Hematopoietic multipotent progenitor cell treated with erythropoietin and hydrocortisone succinate and interleukin-3 and kit ligand, for 17 days (in vitro differentiated cells): ENCODE results near the gene DDX19B.
A peak's percentile ranks its signal among the peaks of the same experiment; 100 is the strongest.
"Not testable (repeated sequence)": the region's sequence is repeated elsewhere in the genome, so short reads cannot be mapped to it uniquely, and the experiment has no call there.

Experiments
- DNase-seq: peaks from one replicate; pipeline ENCODE4 v3.0.0-alpha.2; 2015; ENCODE audit warnings: low spot score

DDX19B gene

GRCh38 chr16:70298988-70299938, at the start of gene DDX19B:
Gene DDX19B, plus strand, starts transcription at chr16:70299186. Its CDS starts 112 bp downstream, at chr16:70299298.
- DNase-seq, result peak; percentile 35

DNA sequence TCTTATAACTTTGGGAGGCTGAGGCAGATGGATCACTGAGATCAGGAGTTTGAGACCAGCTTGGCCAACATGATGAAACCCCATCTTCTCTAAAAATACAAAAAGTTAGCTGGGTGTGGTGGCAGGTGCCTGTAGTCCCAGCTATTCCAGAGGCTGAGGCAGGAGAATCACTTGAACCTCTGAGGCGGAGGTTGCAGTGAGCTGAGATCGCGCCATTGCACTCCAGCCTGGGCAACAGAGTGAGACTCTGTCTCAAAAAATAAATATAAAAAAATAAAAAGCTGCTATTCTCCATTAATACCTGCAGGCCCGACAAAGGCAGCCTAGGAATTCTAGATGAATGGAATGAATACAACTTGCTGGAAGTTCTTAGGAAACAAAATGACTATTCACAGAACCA, 49.3 kb upstream of the DDX19B start:
- not testable (repeated sequence) for DNase-seq

GRCh38 chr16:70250748-70251628, 48.0 kb upstream of the DDX19B start:
- DNase-seq, result peak; percentile 18

- DNase-seq, result peak; percentile 87
These were observed 47.2 kb upstream of the DDX19B start, which contains the start of gene EXOSC6 for GRCh38 chr16:70251629-70252354. Gene EXOSC6, minus strand, starts transcription at chr16:70251940. Its CDS starts 40 bp downstream, at chr16:70251900.

DNA sequence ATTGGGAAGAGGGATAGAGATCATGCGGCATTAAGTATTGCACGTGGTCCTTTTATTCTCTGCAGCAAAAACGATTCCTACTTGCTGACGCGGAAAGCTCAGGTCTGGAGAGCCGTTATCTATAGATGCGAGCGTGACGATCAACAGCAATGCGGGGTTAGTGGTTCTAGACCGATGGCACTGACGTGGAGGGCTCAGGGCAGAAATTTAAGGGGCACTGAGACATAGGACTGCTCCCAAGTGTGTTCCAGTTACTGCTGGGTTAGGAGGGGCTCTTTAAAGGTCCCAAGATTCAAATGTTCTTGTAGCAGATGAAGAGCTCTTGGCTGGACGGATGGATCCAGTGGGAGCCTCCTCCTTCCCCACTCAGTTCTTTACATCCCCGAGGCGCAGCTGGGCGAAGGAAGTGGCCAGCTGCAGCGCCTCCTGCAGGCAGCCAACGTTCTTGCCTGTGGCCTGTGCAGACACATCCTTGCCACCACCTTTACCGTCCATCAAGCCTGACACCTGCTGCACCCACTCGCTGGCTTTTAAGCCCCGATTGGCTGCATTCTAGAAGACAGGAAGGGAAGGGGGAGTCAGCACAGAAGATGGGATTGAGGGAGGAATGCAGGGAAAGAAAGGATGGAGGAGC, 46.5 kb upstream of the DDX19B start:
- peak; percentile 5 for DNase-seq

- peak; percentile 29 for DNase-seq
These were observed 45.5 kb upstream of the DDX19B start for GRCh38 chr16:70253291-70254106.

DNA sequence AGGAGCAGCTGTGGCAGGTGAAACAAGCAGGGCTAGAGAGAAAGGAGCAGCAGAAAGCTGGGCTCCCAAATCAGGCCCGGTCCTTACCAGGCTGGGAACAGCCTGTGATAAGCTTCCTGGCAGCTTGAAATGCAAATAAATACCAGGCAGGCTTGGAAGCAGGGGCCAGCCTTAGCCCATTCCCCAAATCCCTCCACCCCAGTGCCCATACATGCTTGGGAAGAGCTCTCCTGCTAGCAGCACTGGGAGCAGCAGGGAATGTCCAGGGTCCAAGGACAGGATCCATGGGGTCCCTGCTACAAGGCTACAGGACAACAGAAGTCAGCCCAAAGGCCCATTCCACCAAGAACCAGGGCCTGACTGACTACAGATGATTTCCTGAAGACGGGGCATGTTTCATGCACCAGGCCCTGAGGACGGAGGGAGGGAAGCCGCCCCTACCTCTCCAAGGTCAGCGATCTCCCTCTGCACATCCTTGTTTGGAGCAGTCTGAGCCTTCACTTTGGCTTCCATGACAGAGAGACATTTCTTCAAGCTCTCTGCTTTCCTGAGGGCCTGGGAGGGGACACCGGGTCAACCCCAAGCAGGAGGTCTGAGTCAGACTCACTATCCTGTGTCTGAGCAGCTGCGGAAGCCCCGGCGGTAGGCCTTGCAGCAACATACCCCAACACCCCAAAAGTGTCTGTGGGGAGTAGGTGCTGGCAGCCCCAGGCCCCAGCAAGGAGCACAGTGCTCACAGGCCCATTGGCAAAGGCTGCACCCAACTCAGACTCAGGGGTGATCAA, 44.6 kb upstream of the DDX19B start:
- no peak for DNase-seq

GRCh38 chr16:70254965-70255286, 44.1 kb upstream of the DDX19B start:
- DNase-seq, result no peak

GRCh38 chr16:70255574-70255973, 43.4 kb upstream of the DDX19B start:
- no peak for DNase-seq

- no peak for DNase-seq
These were observed 41.6 kb upstream of the DDX19B start for GRCh38 chr16:70257391-70257790.

GRCh38 chr16:70258065-70258464, 40.9 kb upstream of the DDX19B start:
- no peak for DNase-seq

DNA sequence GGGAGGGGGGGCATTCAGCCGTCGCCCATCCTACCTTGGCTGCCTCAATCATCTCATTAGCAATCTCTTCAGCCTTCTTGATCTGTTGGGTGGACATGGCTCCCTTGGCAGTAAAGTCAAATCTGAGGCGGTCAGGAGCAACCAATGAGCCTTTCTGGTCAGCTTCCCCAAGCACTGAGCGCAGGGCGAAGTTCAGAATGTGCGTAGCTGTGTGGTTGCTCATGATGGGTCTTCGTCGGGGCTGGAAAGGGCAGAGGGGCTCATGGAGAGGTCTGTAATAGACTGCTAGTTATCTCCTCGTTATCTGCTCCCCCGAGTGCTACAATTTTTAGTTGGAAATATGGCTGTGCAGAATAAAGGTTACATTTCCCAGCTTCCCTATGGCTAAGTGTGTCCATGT, 40.0 kb upstream of the DDX19B start:
- no peak for DNase-seq

DNA sequence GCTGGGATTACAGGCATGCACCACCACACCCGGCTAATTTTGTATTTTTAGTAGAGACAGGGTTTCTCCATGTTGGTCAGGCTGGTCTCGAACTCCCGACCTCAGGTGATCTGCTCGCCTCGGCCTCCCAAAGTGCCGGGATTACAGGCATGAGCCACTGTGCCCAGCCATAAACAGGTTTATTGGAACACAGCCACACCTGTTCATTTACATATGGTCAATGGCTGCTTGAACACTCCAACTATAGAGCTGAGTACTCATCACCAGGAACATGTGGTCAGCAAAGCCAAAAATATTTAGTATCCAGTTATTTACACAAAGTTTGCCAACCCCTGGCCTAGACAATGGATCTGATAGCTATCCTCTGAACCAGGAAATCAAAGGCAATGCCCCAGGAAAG, 39.1 kb upstream of the DDX19B start:
- DNase-seq, result not testable (repeated sequence)

DNA sequence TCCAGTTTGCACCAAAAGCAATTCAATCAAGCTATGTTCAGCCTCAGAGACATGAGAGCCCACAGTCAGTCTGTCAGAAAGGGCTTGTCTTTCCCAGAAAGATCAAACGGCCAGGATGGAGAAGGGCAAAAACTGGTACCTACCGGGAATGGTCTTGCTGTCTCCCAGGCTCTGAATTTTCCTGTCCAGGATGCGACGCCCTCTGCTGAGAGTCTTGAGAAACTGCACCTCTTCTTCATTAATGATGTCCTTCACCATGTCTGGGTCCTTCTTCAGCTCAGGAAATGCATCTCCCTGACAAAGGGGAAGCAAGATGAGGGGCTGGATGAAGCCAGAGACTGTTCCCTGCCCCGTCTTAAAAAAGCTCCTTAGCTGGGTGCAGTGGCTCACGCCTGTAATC, 31.5 kb upstream of the DDX19B start:
- peak; percentile 43 for DNase-seq

GRCh38 chr16:70267922-70268321, 31.1 kb upstream of the DDX19B start:
- not testable (repeated sequence) for DNase-seq

DNA sequence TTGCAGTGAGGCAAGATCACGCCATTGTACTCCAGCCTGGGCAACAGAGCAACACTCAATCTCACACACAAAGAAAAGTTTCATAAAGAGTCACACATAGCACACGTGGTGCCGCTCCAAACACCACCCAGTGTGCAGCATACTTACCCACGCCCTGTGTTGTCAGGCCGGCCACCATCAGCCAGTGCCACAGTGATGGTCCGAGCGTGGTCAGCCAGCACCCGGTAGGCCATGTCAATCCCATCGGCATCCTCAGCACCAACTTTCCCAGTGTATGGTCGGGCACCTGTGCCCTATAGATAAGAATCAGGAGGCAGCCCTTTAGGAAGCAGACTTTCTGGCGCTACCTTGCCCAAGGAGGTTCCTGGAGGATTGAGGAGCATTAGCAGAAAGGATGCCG, 29.5 kb upstream of the DDX19B start:
- no peak for DNase-seq

DNA sequence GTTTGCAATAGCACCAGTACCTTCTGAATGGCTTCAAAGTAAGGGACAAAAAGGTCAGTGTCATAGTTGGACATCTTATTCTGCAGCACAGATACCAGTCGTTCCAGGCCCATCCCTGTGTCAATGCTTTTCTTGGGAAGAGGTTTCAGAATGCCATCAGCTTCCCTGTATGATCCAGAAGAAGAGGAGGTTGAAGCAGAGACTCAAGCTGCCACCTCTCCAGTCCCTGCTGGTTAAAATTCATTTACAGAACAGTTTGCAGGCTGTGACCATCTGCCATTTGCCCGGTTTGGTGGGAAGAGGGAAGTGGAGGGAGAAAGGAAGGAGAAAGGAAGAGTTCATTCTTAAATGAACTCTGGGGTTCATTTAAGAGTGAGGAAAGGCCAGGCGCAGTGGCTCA, 28.8 kb upstream of the DDX19B start:
- DNase-seq, result no peak

DNA sequence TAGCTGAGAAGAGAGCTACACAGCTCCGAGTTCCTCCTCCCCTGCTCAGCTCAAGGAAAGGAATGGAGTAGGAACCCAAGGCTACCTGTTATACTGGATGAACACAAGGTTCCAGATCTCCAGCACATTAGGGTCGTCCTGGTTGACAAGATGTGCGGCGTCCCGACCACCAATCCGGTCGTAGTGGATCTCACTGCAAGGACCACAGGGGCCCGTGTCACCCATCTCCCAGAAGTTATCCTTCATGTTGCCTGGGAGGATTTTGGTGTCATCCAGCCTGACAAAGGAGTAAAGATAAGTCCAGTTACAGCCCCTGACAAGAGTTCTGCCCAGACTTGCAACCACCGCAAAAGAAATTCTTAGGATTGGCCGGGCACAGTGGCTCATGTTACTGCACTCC, 27.3 kb upstream of the DDX19B start:
- no peak for DNase-seq

GRCh38 chr16:70276392-70276791, 22.6 kb upstream of the DDX19B start:
- no peak for DNase-seq
